OCI-LY1 (cell line): Measurements from ENCODE around the gene GRIK3.

Source experiments
- EZH2 ChIP-seq: fragments of 200-600 bp; sonication (generic), shearing (Covaris generic); IDR thresholded peaks from 2 replicates; pipeline ENCODE4 v1.8.0; 2017; ENCODE audit warnings: borderline replicate concordance, mixed run types, mild to moderate bottlenecking, antibody characterized with exemption, low read length, moderate library complexity, mixed read lengths
- TF ChIP-seq, protein P1 (sequence below): fragments of 200-600 bp; sonication (generic), shearing (Covaris generic); IDR thresholded peaks from 2 replicates; pipeline ENCODE4 v1.5.1; 2017; ENCODE audit warnings: mild to moderate bottlenecking, antibody characterized with exemption, low read length, moderate library complexity, mixed read lengths

DNA sequence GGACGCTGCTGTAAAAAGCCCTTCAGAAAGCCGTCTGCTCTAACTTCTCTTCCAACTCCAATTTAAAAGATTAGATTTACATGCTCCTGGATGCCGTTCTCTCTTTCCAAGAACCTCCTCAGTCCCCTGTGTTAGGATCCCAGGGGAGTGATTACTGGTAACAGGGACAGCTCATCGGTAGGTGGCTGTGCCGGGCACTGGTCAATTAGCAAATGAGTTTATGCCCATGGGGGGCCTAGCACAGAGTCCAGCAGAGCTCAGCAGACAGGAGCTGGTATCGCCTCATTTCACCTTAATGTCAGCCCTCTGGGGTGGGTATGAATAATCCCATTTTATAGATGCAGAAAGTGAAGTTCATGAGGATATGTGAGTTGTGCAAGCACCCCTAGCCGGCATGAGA lies 191.9 kb downstream of the GRIK3 start:
- no peak for TF ChIP-seq EZH2
- TF ChIP-seq, protein P1, sequence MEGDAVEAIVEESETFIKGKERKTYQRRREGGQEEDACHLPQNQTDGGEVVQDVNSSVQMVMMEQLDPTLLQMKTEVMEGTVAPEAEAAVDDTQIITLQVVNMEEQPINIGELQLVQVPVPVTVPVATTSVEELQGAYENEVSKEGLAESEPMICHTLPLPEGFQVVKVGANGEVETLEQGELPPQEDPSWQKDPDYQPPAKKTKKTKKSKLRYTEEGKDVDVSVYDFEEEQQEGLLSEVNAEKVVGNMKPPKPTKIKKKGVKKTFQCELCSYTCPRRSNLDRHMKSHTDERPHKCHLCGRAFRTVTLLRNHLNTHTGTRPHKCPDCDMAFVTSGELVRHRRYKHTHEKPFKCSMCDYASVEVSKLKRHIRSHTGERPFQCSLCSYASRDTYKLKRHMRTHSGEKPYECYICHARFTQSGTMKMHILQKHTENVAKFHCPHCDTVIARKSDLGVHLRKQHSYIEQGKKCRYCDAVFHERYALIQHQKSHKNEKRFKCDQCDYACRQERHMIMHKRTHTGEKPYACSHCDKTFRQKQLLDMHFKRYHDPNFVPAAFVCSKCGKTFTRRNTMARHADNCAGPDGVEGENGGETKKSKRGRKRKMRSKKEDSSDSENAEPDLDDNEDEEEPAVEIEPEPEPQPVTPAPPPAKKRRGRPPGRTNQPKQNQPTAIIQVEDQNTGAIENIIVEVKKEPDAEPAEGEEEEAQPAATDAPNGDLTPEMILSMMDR, result no peak
